Measurements from ENCODE around the gene PRDM16. TPM values are rescaled to one million over a fixed set of nuclear protein-coding genes. Genes with fewer than 3 reads are reported as not detected.

Gene PRDM16
- total RNA-seq, 1 experiment from 2014 or later, result 0.04 TPM

DNA sequence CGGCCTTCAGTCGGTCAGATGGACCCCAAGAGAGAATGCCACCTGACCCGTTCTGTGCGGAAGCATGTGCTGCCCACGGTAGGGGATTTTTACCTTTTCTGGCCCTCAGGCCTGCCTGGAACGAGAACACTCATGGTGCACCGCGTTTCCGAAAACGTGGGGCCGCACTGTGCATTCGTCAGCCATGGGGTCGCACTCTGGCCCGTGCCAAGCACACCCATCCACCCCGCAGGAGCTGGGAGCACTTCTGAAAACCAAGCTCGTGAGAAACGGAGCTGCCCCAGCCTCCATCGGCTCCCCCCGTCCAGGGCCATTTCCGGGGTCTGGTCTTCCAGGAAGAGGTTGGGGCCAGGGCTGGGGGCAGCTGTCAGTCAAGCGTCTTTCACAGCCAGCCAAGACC is 72.8 kb downstream of the PRDM16 start:
- Histone ChIP-seq H3K9me2 (replicated peaks; ENCODE audit: low read length) (no peaks in the 10 kb centered on the region), H3K9ac (ENCODE audit: low read length) (no peak overlapping the region), H3F3A (ENCODE audit: low read length, unreplicated experiment) (no peaks in the 10 kb centered on the region), H3K79me2 (ENCODE audit: low read length) (no peaks in the 10 kb centered on the region), H3K27me3 (ENCODE audit: low read length) (peaks cover 100% of the 10 kb centered on the region), H2AFZ (ENCODE audit: low read length) (no peak overlapping the region), H3K4me1 (ENCODE audit: insufficient read depth, low read length) (no peaks in the 10 kb centered on the region), H4K20me1 (ENCODE audit: low read length) (no peaks in the 10 kb centered on the region), H3K27ac (ENCODE audit: low read length) (no peak overlapping the region), H3K36me3 (ENCODE audit: low read depth, low read length) (no peaks in the 10 kb centered on the region), H3K4me3 (ENCODE audit: low read length) (no peak overlapping the region), H3K4me2 (ENCODE audit: low read length) (no peak overlapping the region), H3K9me3 (ENCODE audit: low read length) (no peaks in the 10 kb centered on the region)
- no TSS peak for BruUV-seq (replicated peaks)
- intact Hi-C loops (cut with micrococcal nuclease), result no loop called here
- ATAC-seq (no peak), DNase-seq (no peak)
- no peak for TF ChIP-seq EZH2 (IDR thresholded peaks at IDR 0.05; ENCODE audit: low read length, unreplicated experiment)
- no peak for TF ChIP-seq EZH2phosphoT487 (IDR thresholded peaks at IDR 0.05; ENCODE audit: borderline replicate concordance, low read length)
- TF ChIP-seq, protein P1, sequence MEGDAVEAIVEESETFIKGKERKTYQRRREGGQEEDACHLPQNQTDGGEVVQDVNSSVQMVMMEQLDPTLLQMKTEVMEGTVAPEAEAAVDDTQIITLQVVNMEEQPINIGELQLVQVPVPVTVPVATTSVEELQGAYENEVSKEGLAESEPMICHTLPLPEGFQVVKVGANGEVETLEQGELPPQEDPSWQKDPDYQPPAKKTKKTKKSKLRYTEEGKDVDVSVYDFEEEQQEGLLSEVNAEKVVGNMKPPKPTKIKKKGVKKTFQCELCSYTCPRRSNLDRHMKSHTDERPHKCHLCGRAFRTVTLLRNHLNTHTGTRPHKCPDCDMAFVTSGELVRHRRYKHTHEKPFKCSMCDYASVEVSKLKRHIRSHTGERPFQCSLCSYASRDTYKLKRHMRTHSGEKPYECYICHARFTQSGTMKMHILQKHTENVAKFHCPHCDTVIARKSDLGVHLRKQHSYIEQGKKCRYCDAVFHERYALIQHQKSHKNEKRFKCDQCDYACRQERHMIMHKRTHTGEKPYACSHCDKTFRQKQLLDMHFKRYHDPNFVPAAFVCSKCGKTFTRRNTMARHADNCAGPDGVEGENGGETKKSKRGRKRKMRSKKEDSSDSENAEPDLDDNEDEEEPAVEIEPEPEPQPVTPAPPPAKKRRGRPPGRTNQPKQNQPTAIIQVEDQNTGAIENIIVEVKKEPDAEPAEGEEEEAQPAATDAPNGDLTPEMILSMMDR (conservative IDR thresholded peaks at IDR 0.05; ENCODE audit: low read depth, low read length), result no peak
- CTCF ChIA-PET, result interaction anchor here (0.5 kb wide), 1 partner anchor 283 kb away, joined by 9 read pairs; no protein-coding TSS in a partner anchor
- POLR2A ChIA-PET (ENCODE audit: unreplicated experiment), result no interaction called here

DNA sequence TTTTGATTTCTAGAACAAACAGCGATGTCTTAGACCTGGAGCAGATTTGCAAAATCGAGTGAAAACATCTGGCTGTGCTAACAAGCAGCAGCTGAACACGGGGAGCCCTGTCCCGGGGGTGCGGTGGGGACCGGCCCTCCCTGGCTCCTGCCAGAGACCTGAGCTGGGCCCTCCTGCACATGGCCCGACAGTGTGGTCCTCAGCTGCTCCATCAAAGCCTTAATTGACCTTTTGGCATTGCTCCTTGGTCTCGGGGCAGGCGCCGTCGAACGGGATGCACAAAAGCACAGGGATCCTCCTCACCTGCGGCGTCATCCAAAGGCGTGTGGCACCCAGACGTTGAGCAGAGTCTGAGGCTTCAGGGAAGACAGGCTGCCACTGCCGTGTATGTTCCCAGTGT is 73.2 kb downstream of the PRDM16 start:
- H3K27ac ChIP-seq (ENCODE audit: low read length), result no peak overlapping the region
- no TSS peak for BruUV-seq (replicated peaks)
- no peaks in the 10 kb centered on the region for H3K9me3 ChIP-seq (ENCODE audit: low read length)
- no peak overlapping the region for H3K4me3 ChIP-seq (ENCODE audit: low read length)
- CTCF ChIA-PET, result interaction anchor here (0.5 kb wide), 1 partner anchor 283 kb away, joined by 9 read pairs; no protein-coding TSS in a partner anchor
- H4K20me1 ChIP-seq (ENCODE audit: low read length), result no peaks in the 10 kb centered on the region
- no peaks in the 10 kb centered on the region for H3K36me3 ChIP-seq (ENCODE audit: low read depth, low read length)
- H2AFZ ChIP-seq (ENCODE audit: low read length), result no peak overlapping the region
- H3F3A ChIP-seq (ENCODE audit: low read length, unreplicated experiment), result no peaks in the 10 kb centered on the region
- POLR2A ChIA-PET (ENCODE audit: unreplicated experiment), result no interaction called here
- H3K9me2 ChIP-seq (replicated peaks; ENCODE audit: low read length), result no peaks in the 10 kb centered on the region
- DNase-seq (no peak), ATAC-seq (no peak)
- no peaks in the 10 kb centered on the region for H3K4me1 ChIP-seq (ENCODE audit: insufficient read depth, low read length)
- H3K79me2 ChIP-seq (ENCODE audit: low read length), result no peaks in the 10 kb centered on the region
- TF ChIP-seq EZH2 (IDR thresholded peaks at IDR 0.05; ENCODE audit: low read length, unreplicated experiment), result no peak
- TF ChIP-seq, protein P1 (conservative IDR thresholded peaks at IDR 0.05; ENCODE audit: low read depth, low read length), result no peak
- no peak for TF ChIP-seq EZH2phosphoT487 (IDR thresholded peaks at IDR 0.05; ENCODE audit: borderline replicate concordance, low read length)
- H3K27me3 ChIP-seq (ENCODE audit: low read length), result peaks cover 99% of the 10 kb centered on the region
- no peak overlapping the region for H3K4me2 ChIP-seq (ENCODE audit: low read length)
- H3K9ac ChIP-seq (ENCODE audit: low read length), result no peak overlapping the region
- intact Hi-C loops (cut with micrococcal nuclease), result no loop called here

DNA sequence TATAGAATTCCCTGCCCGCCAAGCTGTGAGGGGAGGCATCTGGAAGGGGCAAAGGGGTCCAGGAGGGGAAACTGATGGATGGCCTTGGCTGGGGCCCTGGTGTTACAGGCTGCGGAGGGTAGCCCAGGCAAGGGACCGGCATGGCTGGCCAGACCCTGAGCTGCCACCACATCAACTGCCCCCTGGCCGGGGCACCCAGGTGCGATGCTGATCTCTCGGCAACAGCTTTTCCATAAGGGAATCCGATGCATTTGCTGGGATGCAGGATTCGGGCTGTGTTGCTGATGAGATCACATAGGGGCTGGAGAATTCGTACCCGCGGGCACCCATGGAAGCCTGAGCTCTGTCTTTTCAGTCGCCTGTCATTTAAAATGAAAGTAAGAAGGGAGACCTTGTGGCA is 73.7 kb downstream of the PRDM16 start:
- Histone ChIP-seq H3K79me2 (ENCODE audit: low read length) (no peaks in the 10 kb centered on the region), H3K27me3 (ENCODE audit: low read length) (peaks cover 99% of the 10 kb centered on the region)

More for the DNA sequence above, 73.7 kb downstream of the PRDM16 start:
- Histone ChIP-seq H2AFZ (ENCODE audit: low read length) (no peak overlapping the region), H3K36me3 (ENCODE audit: low read depth, low read length) (no peaks in the 10 kb centered on the region), H4K20me1 (ENCODE audit: low read length) (no peaks in the 10 kb centered on the region), H3K9me2 (replicated peaks; ENCODE audit: low read length) (no peaks in the 10 kb centered on the region), H3K4me2 (ENCODE audit: low read length) (no peak overlapping the region), H3K9me3 (ENCODE audit: low read length) (no peaks in the 10 kb centered on the region), H3K4me3 (ENCODE audit: low read length) (no peak overlapping the region), H3K27ac (ENCODE audit: low read length) (no peak overlapping the region), H3K4me1 (ENCODE audit: insufficient read depth, low read length) (no peaks in the 10 kb centered on the region), H3F3A (ENCODE audit: low read length, unreplicated experiment) (no peaks in the 10 kb centered on the region), H3K9ac (ENCODE audit: low read length) (no peak overlapping the region)
- TF ChIP-seq EZH2 (IDR thresholded peaks at IDR 0.05; ENCODE audit: low read length, unreplicated experiment) (no peak), EZH2phosphoT487 (IDR thresholded peaks at IDR 0.05; ENCODE audit: borderline replicate concordance, low read length) (no peak)
- TF ChIP-seq, protein P1 (conservative IDR thresholded peaks at IDR 0.05; ENCODE audit: low read depth, low read length), result no peak
- no TSS peak for BruUV-seq (replicated peaks)
- intact Hi-C loops (cut with micrococcal nuclease), result no loop called here
- CTCF ChIA-PET, result no interaction called here
- POLR2A ChIA-PET (ENCODE audit: unreplicated experiment), result no interaction called here
- DNase-seq (no peak), ATAC-seq (no peak; the same call in 1 of the 2 replicates)
